Mucosa of stomach (tissue), 1 donor: ENCODE data around the gene PSAT1.

Experiments used
- H3K27me3 ChIP-seq: one replicate; pipeline ENCODE4 v1.7.0; 2013; ENCODE audit warnings: mild to moderate bottlenecking, low read length; ENCODE audit not compliant: control insufficient read depth, insufficient read depth
- H3K36me3 ChIP-seq: one replicate; pipeline ENCODE4 v1.7.0; 2013; ENCODE audit warnings: low read length; ENCODE audit not compliant: control insufficient read depth, insufficient read depth
- H3K4me1 ChIP-seq: one replicate; pipeline ENCODE4 v1.7.0; 2013; ENCODE audit warnings: mild to moderate bottlenecking, low read length; ENCODE audit not compliant: control insufficient read depth, insufficient read depth
- H3K4me3 ChIP-seq: one replicate; pipeline ENCODE4 v1.7.0; 2013; ENCODE audit warnings: low read length
- H3K9ac ChIP-seq: one replicate; pipeline ENCODE4 v1.7.0; 2013; ENCODE audit warnings: mild to moderate bottlenecking, low read length, moderate library complexity
- H3K9me3 ChIP-seq: one replicate; pipeline ENCODE4 v1.7.0; 2013; ENCODE audit warnings: mild to moderate bottlenecking, low read length, moderate library complexity; ENCODE audit not compliant: control insufficient read depth
- donor health status: Pancreatic carcinoma.

The PSAT1 gene

GRCh38 chr9:78309066-78309465 is 12.1 kb downstream of the PSAT1 start:
- H3K36me3 ChIP-seq: no peaks in the 10 kb centered on the region
- H3K9ac ChIP-seq: no peak overlapping the region
- H3K4me3 ChIP-seq: no peak overlapping the region
- H3K9me3 ChIP-seq: no peaks in the 10 kb centered on the region
- H3K4me1 ChIP-seq: no peaks in the 10 kb centered on the region
- no peaks in the 10 kb centered on the region for H3K27me3 ChIP-seq

GRCh38 chr9:78311075-78311474 is 14.2 kb downstream of the PSAT1 start:
- Histone ChIP-seq H3K36me3 (no peaks in the 10 kb centered on the region), H3K9me3 (no peaks in the 10 kb centered on the region), H3K4me3 (no peak overlapping the region), H3K4me1 (no peaks in the 10 kb centered on the region), H3K27me3 (no peaks in the 10 kb centered on the region), H3K9ac (no peak overlapping the region)

GRCh38 chr9:78311886-78312524 is 15.1 kb downstream of the PSAT1 start:
- Histone ChIP-seq H3K36me3 (no peaks in the 10 kb centered on the region), H3K4me1 (no peaks in the 10 kb centered on the region), H3K9ac (no peak overlapping the region), H3K4me3 (no peak overlapping the region), H3K9me3 (no peaks in the 10 kb centered on the region), H3K27me3 (no peaks in the 10 kb centered on the region)

- Histone ChIP-seq H3K27me3 (no peaks in the 10 kb centered on the region), H3K9ac (no peak overlapping the region), H3K4me1 (no peaks in the 10 kb centered on the region), H3K9me3 (no peaks in the 10 kb centered on the region), H3K36me3 (no peaks in the 10 kb centered on the region), H3K4me3 (no peak overlapping the region)
Observed at GRCh38 chr9:78314550-78314949, 17.6 kb downstream of the PSAT1 start.

- H3K4me1 ChIP-seq: no peaks in the 10 kb centered on the region
- no peaks in the 10 kb centered on the region for H3K36me3 ChIP-seq
- H3K27me3 ChIP-seq: no peaks in the 10 kb centered on the region
- H3K4me3 ChIP-seq: no peak overlapping the region
- H3K9ac ChIP-seq: no peak overlapping the region
- H3K9me3 ChIP-seq: no peaks in the 10 kb centered on the region
Observed at GRCh38 chr9:78314953-78315870, 18.3 kb downstream of the PSAT1 start.

- Histone ChIP-seq H3K9ac (no peak overlapping the region), H3K4me1 (no peaks in the 10 kb centered on the region), H3K27me3 (no peaks in the 10 kb centered on the region), H3K9me3 (no peaks in the 10 kb centered on the region), H3K4me3 (no peak overlapping the region), H3K36me3 (no peaks in the 10 kb centered on the region)
Observed at GRCh38 chr9:78316166-78316892, 19.4 kb downstream of the PSAT1 start.

GRCh38 chr9:78319197-78320029 is 22.5 kb downstream of the PSAT1 start:
- Histone ChIP-seq H3K4me3 (no peak overlapping the region), H3K4me1 (no peaks in the 10 kb centered on the region), H3K9me3 (no peaks in the 10 kb centered on the region), H3K36me3 (no peaks in the 10 kb centered on the region), H3K9ac (no peak overlapping the region), H3K27me3 (no peaks in the 10 kb centered on the region)

- Histone ChIP-seq H3K9me3 (no peaks in the 10 kb centered on the region), H3K27me3 (no peaks in the 10 kb centered on the region)
Observed at GRCh38 chr9:78320030-78320693, 23.2 kb downstream of the PSAT1 start.

GRCh38 chr9:78320875-78321496 is 24.1 kb downstream of the PSAT1 start:
- Histone ChIP-seq H3K4me1 (no peaks in the 10 kb centered on the region), H3K9me3 (no peaks in the 10 kb centered on the region), H3K27me3 (no peaks in the 10 kb centered on the region), H3K36me3 (no peaks in the 10 kb centered on the region), H3K4me3 (no peak overlapping the region), H3K9ac (no peak overlapping the region)

More at GRCh38 chr9:78320030-78320693, 23.2 kb downstream of the PSAT1 start:
- no peaks in the 10 kb centered on the region for H3K36me3 ChIP-seq
- H3K4me3 ChIP-seq: no peak overlapping the region
- no peak overlapping the region for H3K9ac ChIP-seq
- H3K4me1 ChIP-seq: no peaks in the 10 kb centered on the region

GRCh38 chr9:78321505-78321904 is 24.6 kb downstream of the PSAT1 start:
- Histone ChIP-seq H3K4me1 (no peaks in the 10 kb centered on the region), H3K9ac (no peak overlapping the region), H3K9me3 (no peaks in the 10 kb centered on the region), H3K27me3 (no peaks in the 10 kb centered on the region), H3K36me3 (no peaks in the 10 kb centered on the region), H3K4me3 (no peak overlapping the region)
